DMS 273 (cell line): ENCODE results near the gene ZNF557.

Experiments
- DNase-seq: peaks from one replicate; lab custom pipeline; 2025; ENCODE audit not compliant: unreplicated experiment; lab: John Stamatoyannopoulos, UW

The ZNF557 gene

DNA sequence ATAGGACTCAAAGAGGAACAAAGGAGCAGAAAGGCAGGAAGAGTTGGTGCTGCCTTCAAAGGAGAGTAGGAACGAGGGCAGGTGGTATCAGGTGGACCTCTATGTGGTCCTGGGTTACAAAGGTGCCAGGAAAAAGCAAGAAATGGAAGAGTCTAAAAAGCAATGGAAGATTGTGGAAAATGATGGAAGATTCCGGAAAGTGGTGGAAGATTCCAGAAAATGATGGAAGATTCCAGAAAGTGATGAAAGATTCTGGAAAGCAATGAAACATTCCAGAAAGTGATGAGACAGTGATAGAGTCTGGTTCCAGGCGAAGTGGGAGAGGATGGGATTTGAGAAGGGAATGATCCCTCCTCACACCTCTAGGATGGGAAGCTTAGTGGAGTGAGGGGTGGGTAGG, 55.3 kb downstream of the ZNF557 start:
- DNase-seq = no peak

DNA sequence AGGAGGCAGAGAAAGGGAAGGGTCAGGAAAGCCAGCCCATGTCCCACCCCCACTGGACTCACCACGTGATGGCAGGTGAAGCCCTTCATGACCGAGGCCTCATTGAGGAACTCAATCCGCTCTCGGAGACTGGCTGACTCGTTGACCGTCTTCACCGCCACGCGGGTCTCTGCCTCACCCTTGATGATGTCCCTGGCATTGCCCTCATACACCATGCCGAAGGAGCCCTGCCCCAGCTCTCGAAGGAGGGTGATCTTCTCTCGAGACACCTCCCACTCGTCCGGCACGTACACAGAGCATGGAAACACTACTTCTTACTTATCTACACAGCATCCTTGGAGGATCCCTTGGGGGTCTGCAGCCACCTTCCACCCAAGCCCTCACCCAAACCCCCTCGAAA, 55.7 kb downstream of the ZNF557 start:
- no peak for DNase-seq

DNA sequence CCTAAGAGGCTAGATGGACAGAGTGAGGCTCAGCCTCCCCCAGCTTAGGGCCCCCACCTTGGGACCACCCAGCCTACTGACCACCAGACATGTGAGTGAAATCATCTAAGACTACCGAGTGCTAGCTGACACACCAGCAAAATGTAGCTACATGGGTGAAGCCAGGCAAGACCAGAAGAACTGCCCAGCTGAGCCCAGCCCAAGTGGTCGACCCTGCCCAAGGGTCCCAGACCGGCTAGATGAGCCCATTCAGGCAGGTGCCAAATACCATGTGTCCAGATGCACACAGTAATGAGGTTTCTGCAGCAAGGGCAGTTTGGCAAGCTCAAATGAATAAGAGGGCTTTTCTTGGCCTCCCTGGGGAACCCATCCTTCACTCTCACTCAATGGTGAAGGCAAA, 56.6 kb downstream of the ZNF557 start:
- no peak for DNase-seq

GRCh38 chr19:7130043-7130442, 60.5 kb downstream of the ZNF557 start:
- no peak for DNase-seq

- DNase-seq = no peak
Measured at GRCh38 chr19:7132054-7132453, 62.6 kb downstream of the ZNF557 start.

GRCh38 chr19:7137120-7137519, 67.6 kb downstream of the ZNF557 start:
- DNase-seq = no peak
